ENCODE measurements around the gene SLC16A11.
"Not testable (repeated sequence)": the region's sequence is repeated elsewhere in the genome, so short reads cannot be mapped to it uniquely, and the experiment has no call there.

Gene SLC16A11, protein sequence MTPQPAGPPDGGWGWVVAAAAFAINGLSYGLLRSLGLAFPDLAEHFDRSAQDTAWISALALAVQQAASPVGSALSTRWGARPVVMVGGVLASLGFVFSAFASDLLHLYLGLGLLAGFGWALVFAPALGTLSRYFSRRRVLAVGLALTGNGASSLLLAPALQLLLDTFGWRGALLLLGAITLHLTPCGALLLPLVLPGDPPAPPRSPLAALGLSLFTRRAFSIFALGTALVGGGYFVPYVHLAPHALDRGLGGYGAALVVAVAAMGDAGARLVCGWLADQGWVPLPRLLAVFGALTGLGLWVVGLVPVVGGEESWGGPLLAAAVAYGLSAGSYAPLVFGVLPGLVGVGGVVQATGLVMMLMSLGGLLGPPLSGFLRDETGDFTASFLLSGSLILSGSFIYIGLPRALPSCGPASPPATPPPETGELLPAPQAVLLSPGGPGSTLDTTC

GRCh38 chr17:7043497-7044198, at the start of gene SLC16A11:
Gene SLC16A11, minus strand, starts transcription at chr17:7044092. Its CDS starts 579 bp downstream, at chr17:7043513.
- no peak for DNase-seq

- not testable (repeated sequence) for DNase-seq
Measured at GRCh38 chr17:7091311-7092005, 47.6 kb upstream of the SLC16A11 start.

DNA sequence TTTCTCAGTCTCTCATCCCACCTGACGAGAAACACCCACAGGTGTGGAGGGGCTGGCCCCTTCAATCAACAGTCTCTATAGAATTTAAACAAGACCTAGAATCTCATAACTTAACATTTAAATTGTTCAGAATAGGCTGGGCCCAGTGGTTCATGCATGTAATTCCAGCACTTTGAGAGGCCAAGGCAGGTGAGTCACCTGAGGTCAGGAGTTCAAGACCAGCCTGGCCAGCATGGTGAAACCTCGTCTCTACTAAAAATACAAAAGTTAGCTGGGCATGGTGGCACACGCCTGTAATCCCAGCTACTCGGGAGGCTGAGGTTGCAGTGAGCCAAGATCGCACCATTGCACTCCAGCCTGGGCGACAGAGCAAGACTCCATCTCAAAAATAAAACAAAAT, 45.7 kb upstream of the SLC16A11 start:
- DNase-seq, result not testable (repeated sequence)

DNA sequence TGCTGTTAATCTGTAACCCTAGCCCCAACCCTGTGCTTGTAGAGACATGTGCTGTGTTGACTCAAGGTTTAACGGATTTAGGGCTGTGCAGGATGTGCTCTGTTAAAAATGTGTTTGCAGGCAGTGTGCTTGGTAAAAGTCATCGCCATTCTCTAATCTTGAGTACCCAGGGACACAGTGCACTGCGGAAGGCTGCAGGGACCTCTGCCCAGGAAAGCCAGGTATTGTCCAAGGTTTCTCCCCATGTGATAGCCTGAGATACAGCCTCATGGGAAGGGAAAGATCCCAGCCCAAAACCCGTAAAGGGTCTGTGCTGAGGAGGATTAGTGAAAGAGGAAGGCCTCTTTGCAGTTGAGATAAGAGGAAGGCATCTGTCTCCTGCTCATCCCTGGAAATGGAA, 44.5 kb upstream of the SLC16A11 start:
- not testable (repeated sequence) for DNase-seq

GRCh38 chr17:7084088-7084487, 40.2 kb upstream of the SLC16A11 start:
- no peak for DNase-seq

DNA sequence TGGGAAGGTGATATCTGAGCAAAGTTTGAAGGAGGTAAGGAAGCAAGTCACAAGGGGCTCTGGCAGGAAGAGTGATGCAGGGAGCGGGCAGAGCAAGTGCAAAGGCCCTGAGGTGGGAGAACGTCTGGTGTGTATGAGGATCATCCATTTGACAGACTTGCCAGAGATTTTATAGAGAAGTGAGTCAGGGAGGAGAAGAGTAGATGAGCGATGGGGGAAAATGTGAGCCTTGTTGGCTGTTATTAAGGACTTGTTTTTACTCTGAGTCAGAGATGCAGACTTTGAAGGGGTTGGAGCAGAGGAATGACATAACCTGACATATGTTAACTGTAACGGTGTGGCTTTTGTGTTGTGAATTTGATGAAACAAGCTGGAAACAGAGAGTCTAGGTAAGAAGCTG, 39.7 kb upstream of the SLC16A11 start:
- no peak for DNase-seq

- no peak for DNase-seq
Measured at GRCh38 chr17:7081341-7082062, 37.6 kb upstream of the SLC16A11 start.

- no peak for DNase-seq
Measured at GRCh38 chr17:7080456-7081041, 36.7 kb upstream of the SLC16A11 start.

- no peak for DNase-seq
Measured at GRCh38 chr17:7079581-7080455, 35.9 kb upstream of the SLC16A11 start, which contains the start of gene CLEC10A. Gene CLEC10A, minus strand, starts transcription at chr17:7080251. Its CDS starts 1,439 bp downstream, at chr17:7078812.

DNA sequence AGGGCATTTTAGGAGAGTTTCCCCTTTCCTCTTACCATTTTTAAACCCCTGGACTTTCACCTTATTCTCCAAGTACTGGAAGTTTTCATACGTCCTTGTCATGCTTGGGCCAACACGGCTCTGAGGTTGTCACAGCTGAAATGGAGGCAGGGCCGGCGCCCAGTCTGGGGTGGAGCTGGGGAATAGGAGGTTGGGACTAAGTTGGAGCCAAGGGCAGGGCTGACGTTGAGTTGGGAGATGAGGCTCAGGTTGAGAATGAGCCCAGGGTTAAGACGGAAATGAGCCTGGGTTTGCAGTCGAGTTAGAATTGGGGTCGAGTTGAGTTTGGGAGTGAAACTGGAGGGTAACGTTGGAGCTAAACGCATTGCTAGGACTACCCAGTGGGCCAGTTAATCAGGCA, 34.8 kb upstream of the SLC16A11 start:
- DNase-seq, result no peak

GRCh38 chr17:7077911-7078546, 34.1 kb upstream of the SLC16A11 start:
- no peak for DNase-seq

GRCh38 chr17:7074931-7075330, 31.0 kb upstream of the SLC16A11 start:
- DNase-seq, result no peak

DNA sequence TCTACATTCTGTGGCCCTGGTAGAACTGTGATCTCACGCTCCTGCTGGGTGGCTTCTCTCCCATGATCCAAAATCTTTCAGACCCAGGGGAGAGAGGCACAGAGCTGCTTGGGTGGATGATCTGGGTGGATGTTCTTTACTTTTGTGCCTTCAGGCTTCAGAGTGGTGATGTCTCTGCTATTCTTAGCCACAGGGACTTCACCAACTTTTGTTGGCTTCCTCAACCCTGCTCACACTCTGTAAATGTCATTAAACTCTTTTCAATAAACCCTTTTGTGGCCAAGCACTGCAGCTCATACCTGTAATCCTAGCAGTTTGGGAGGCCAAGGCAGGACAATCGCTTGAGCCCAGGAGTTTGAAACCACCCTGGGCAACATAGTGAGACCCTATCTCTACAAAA, 28.5 kb upstream of the SLC16A11 start:
- no peak for DNase-seq

DNA sequence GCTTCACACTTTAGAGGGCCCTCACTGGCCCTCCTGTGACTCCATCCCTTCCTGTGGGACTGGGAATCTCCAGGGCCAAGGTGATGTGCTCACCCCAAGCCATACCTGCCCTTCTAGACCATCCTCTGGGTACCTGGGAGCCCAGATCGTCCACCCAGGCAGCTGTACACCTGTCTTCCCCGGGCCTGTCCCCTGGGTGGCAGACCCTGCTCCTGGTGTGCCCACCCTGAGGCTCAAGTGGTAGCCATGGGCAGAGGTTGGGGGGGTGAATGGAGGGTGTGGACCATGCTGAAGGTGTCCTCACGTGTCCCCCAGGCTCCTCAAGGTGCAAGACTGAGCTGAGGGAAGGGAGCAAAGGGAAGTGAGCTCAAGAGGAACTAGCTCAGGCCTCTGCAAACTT, 26.8 kb upstream of the SLC16A11 start:
- no peak for DNase-seq

DNA sequence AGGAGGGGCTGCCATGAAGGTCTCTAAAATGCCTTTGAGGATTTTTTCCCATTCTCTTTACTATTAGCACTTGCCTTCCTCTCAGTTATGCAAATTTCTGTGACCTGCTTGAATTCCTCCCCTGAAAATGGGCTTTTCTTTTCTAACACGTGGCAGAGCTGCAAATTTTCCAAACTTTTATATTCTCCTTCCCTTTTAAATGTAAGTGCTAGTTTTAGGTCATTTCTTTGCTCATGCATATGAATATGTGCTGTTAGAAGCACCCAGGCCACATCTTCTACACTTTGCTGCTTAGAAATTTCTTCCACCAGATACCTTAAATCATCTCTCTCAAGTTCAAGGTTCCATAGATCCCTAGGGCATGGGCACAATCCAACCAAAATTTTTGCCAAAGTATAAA, 24.4 kb upstream of the SLC16A11 start:
- DNase-seq, result no peak

DNA sequence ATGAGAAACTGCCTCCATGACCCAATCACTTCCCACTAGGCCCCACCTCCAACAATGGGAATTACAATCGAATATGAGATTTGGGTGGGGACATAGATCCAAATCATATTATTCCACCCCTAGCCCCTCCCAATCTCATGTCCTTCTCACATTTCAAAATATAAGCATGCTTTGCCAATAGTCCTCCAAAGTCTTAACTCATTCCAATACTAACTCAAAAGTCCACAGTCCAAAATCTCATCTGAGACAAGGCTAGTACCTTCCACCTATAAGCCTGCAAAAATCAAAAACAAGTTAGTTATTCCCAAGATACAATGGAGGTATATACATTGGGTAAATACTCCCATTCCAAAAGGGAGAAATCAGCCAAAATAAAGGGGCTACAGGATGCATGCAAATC, 23.3 kb upstream of the SLC16A11 start:
- no peak for DNase-seq

GRCh38 chr17:7064261-7064660, 20.4 kb upstream of the SLC16A11 start:
- DNase-seq, result no peak

- DNase-seq, result no peak
Measured at GRCh38 chr17:7063518-7064094, 19.7 kb upstream of the SLC16A11 start.

- peak; percentile 60 for DNase-seq
Measured at GRCh38 chr17:7060165-7060891, 16.4 kb upstream of the SLC16A11 start.
